Stomach (tissue), 4 donors: ENCODE data around the gene INSM1.

ENCODE experiments used
- EP300 ChIP-seq: sonication (generic); formaldehyde crosslinking; IDR thresholded peaks from one replicate; pipeline ENCODE4 v1.6.1; 2017; ENCODE audit warnings: antibody characterized with exemption
- POLR2A ChIP-seq, 4 donors: fragments of 450-650 bp; IDR thresholded peaks; one replicate each; pipeline ENCODE4 v1.6.1; 2016; ENCODE audit warnings: antibody characterized with exemption in 4 of 4, control low read depth in 2 of 4, mild to moderate bottlenecking in 1 of 4, moderate library complexity in 1 of 4
- TF ChIP-seq, protein P1 (sequence below), 7 experiments: fragments of 450-650 bp in 4 of 7; fragments of 200-600 bp in 3 of 7; sonication (generic) in 3 of 7; IDR thresholded peaks; one replicate each; pipeline ENCODE4 v1.5.1; 2016 to 2019; ENCODE audit warnings: antibody characterized with exemption in 7 of 7, control low read depth in 2 of 7, mild to moderate bottlenecking in 1 of 7

- TF ChIP-seq POLR2A (IDR thresholded peaks at IDR 0.05) (no peak), EP300 (no peak)
- TF ChIP-seq, protein P1, sequence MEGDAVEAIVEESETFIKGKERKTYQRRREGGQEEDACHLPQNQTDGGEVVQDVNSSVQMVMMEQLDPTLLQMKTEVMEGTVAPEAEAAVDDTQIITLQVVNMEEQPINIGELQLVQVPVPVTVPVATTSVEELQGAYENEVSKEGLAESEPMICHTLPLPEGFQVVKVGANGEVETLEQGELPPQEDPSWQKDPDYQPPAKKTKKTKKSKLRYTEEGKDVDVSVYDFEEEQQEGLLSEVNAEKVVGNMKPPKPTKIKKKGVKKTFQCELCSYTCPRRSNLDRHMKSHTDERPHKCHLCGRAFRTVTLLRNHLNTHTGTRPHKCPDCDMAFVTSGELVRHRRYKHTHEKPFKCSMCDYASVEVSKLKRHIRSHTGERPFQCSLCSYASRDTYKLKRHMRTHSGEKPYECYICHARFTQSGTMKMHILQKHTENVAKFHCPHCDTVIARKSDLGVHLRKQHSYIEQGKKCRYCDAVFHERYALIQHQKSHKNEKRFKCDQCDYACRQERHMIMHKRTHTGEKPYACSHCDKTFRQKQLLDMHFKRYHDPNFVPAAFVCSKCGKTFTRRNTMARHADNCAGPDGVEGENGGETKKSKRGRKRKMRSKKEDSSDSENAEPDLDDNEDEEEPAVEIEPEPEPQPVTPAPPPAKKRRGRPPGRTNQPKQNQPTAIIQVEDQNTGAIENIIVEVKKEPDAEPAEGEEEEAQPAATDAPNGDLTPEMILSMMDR (IDR thresholded peaks at IDR 0.05): no peak
These were observed 36.7 kb upstream of the INSM1 start for GRCh38 chr20:20331156-20331555.
